Activated CD8-positive, alpha-beta T cell treated with anti-CD3 and anti-CD28 coated beads for 36 hours (primary cell): ENCODE measurements around the gene LGI4. TPM values are rescaled to one million over a fixed set of nuclear protein-coding genes. Genes with fewer than 3 reads are reported as not detected.

ENCODE experiments used
- ATAC-seq: fragments of 200-7000 bp; cut with Tn5 transposase; one replicate; pipeline ENCODE4 v1.10.0; 2021; ENCODE audit warnings: mild to moderate bottlenecking, moderate library complexity
- CTCF ChIA-PET: fragments of 350-600 bp; sonication (Branson Sonifier 250); formaldehyde crosslinking; loops from one replicate; lab custom pipeline; 2021; ENCODE audit warnings: antibody characterized with exemption; lab: Charles Lee
- POLR2A ChIA-PET: fragments of 350-600 bp; sonication (Branson Sonifier 250); formaldehyde crosslinking; loops from one replicate; lab custom pipeline; 2021; ENCODE audit warnings: antibody characterized with exemption; lab: Charles Lee
- DNase-seq: peaks from one replicate; pipeline ENCODE4 v3.0.0-alpha.2; 2020
- H3K27ac Mint-ChIP-seq: one replicate; pipeline ENCODE4 v1.8.0; 2021; ENCODE audit warnings: mild to moderate bottlenecking, mixed read lengths
- H3K27me3 Mint-ChIP-seq: one replicate; pipeline ENCODE4 v1.8.0; 2021; ENCODE audit warnings: mixed read lengths
- H3K36me3 Mint-ChIP-seq: one replicate; pipeline ENCODE4 v1.8.0; 2021; ENCODE audit warnings: low read depth, mixed read lengths
- H3K4me1 Mint-ChIP-seq: one replicate; pipeline ENCODE4 v1.8.0; 2021; ENCODE audit warnings: low read depth, mixed read lengths
- H3K4me3 Mint-ChIP-seq: one replicate; pipeline ENCODE4 v1.8.0; 2021; ENCODE audit warnings: mild to moderate bottlenecking, moderate library complexity, mixed read lengths
- H3K9me3 Mint-ChIP-seq: one replicate; pipeline ENCODE4 v1.8.0; 2021; ENCODE audit warnings: mixed read lengths
- CTCF ChIP-seq: fragments of 200-600 bp; IDR thresholded peaks from one replicate; pipeline ENCODE4 v1.8.0; 2022; ENCODE audit warnings: antibody characterized with exemption, mild to moderate bottlenecking
- intact Hi-C: fragments of 100-400 bp; cut with micrococcal nuclease; formaldehyde crosslinking; loops from one replicate; pipeline ENCODE4 v1.10.0; 2022
- total RNA-seq, 2 experiments: library from RNA; stranded (reverse); gene quantifications; one replicate each; pipeline ENCODE4 v1.2.3, GENCODE V29; 2021

The LGI4 gene
- total RNA-seq, 2 experiments from 2014 or later, result 0.25 to 0.27 TPM

- H3K9me3 Mint-ChIP-seq, result peaks cover 8% of the 10 kb centered on the region
- peaks cover 8% of the 10 kb centered on the region for H3K4me1 Mint-ChIP-seq
- POLR2A ChIA-PET, result no interaction called here
- no peak for ATAC-seq
- DNase-seq, result no peak
- no peak overlapping the region for H3K27ac Mint-ChIP-seq
- no peaks in the 10 kb centered on the region for H3K36me3 Mint-ChIP-seq
- no peak overlapping the region for H3K4me3 Mint-ChIP-seq
- CTCF ChIA-PET, result no interaction called here
- no peaks in the 10 kb centered on the region for H3K27me3 Mint-ChIP-seq
- TF ChIP-seq CTCF, result no peak
- intact Hi-C loops, result no loop called here
Measured at GRCh38 chr19:35108730-35109129, 26.1 kb downstream of the LGI4 start.

GRCh38 chr19:35107545-35107944, 27.3 kb downstream of the LGI4 start:
- H3K27ac Mint-ChIP-seq, result no peak overlapping the region
- no peak for TF ChIP-seq CTCF
- no peak for ATAC-seq
- H3K9me3 Mint-ChIP-seq, result peaks cover 8% of the 10 kb centered on the region
- H3K4me3 Mint-ChIP-seq, result no peak overlapping the region
- H3K36me3 Mint-ChIP-seq, result no peaks in the 10 kb centered on the region
- DNase-seq, result no peak
- peaks cover 8% of the 10 kb centered on the region for H3K4me1 Mint-ChIP-seq
- CTCF ChIA-PET, result interaction anchor here (1.0 kb wide), 1 partner anchor 9 kb away, joined by 3 read pairs; the partner anchor contains the start of gene FXYD3
- no peaks in the 10 kb centered on the region for H3K27me3 Mint-ChIP-seq
- POLR2A ChIA-PET, result no interaction called here
- intact Hi-C loops, result no loop called here

DNA sequence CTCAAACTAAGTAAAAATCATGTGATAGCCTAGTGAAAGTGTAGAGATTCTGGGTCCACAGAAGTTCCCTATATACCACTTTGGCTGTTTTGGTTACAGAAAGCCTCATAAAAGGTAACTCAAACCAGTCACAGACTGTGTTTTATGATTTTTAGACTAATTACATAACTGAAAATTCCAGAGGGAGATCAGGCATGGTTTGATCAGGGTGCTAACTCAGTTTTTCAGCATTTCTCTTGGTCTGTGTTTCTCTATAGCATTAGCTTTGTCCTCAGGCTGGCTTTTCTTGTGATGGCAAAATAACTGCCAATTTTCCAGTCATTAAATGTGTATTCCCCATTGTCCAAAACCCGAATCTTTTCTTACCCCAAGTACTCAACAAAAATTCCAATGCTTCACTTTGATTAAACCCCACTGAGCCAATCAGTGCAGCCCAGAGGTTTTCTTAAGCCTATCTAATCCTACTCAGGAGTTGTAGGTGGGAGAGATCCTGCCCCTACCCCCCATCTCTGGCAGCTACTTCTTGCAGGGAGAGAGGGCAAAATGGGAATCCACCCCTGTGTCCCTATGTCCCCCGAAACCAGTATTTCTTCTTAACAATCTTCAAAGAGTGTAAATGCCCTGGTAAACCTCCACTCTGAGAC, 27.8 kb downstream of the LGI4 start:
- no peaks in the 10 kb centered on the region for H3K27me3 Mint-ChIP-seq
- intact Hi-C loops, result no loop called here
- no peak for TF ChIP-seq CTCF
- H3K27ac Mint-ChIP-seq, result no peak overlapping the region
- DNase-seq, result no peak
- H3K4me3 Mint-ChIP-seq, result no peak overlapping the region
- CTCF ChIA-PET, result interaction anchor here (0.8 to 1.2 kb wide), 4 partner anchors 8 to 40 kb away, joined by 3 to 4 read pairs (median 3); partner anchors contain the start of gene FXYD3
- peaks cover 8% of the 10 kb centered on the region for H3K4me1 Mint-ChIP-seq
- H3K9me3 Mint-ChIP-seq, result peaks cover 8% of the 10 kb centered on the region
- H3K36me3 Mint-ChIP-seq, result no peaks in the 10 kb centered on the region
- POLR2A ChIA-PET, result no interaction called here
- ATAC-seq, result no peak

DNA sequence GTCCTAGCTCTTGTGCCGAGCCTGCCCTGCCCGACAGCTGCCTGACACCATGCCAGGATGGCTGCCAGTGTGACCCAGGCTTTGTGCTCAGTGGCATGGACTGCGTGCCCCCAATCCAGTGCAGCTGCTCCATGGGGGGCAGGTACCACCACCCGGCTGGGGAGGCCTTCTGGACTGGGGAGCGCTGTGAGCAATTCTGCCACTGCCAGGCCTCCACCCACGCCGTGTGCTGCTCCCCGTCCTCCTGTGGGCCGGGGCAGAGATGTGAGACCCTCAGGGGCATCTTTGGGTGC, 28.6 kb downstream of the LGI4 start:
- Mint-ChIP-seq H3K27me3 (no peaks in the 10 kb centered on the region), H3K36me3 (no peaks in the 10 kb centered on the region), H3K4me3 (no peak overlapping the region), H3K4me1 (peaks cover 8% of the 10 kb centered on the region), H3K27ac (no peak overlapping the region), H3K9me3 (peaks cover 8% of the 10 kb centered on the region)
- TF ChIP-seq CTCF, result no peak
- intact Hi-C loops, result no loop called here
- ChIA-PET POLR2A (no interaction called here), CTCF (interaction anchor here (0.8 to 1.2 kb wide), 2 partner anchors 9 to 36 kb away, joined by 3 to 4 read pairs; no protein-coding TSS in a partner anchor)
- DNase-seq, result no peak
- no peak for ATAC-seq

DNA sequence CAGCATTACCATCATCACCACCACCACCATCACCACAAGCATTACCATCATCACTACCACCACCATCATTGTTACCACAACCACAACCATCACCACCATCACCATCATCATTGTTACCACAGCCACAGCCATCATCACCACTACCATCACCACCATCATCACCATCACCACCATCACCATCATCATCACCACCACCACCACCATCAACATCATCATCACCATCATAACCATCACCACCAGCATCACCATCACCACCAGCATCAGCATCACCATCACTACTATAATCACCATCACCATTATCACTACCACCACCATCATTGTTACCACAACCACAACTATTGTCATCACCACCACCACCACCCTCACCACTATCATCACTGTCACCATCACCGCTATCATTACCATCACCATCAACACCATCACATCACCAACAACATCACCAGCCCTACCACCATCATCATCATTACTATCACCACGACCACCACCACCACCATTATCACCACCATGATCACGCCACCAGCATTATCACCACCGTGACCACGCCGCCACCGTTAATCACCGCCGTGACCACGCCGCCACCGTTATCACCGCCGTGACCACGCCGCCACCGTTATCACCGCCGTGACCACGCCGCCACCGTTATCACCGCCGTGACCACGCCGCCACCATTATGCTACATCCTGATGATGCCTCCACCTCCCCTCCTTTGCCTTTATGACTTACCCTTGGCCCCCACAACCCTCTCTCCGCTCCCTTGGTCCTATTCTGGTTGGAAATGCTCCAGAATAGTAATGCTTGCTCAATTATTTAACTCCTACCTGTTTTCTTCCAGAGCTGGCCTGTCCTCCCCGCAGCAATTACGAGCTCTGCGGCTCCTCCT, 29.2 kb downstream of the LGI4 start:
- Mint-ChIP-seq H3K9me3 (peaks cover 8% of the 10 kb centered on the region), H3K27me3 (no peaks in the 10 kb centered on the region), H3K36me3 (no peaks in the 10 kb centered on the region), H3K4me3 (no peak overlapping the region), H3K4me1 (peaks cover 8% of the 10 kb centered on the region), H3K27ac (peak overlapping the region; percentile 12)
- no peak for TF ChIP-seq CTCF
- intact Hi-C loops, result no loop called here
- ATAC-seq, result no peak
- ChIA-PET CTCF (interaction anchor here (0.8 to 1.2 kb wide), 2 partner anchors 9 to 36 kb away, joined by 3 to 4 read pairs; no protein-coding TSS in a partner anchor), POLR2A (no interaction called here)
- DNase-seq, result peak; percentile 19
